Pulmonary artery endothelial cell (primary cell): ENCODE measurements around the gene LRRC66. TPM values are rescaled to one million over a fixed set of nuclear protein-coding genes. Genes with fewer than 3 reads are reported as not detected.

Experiments
- DNase-seq: peaks from one replicate; pipeline ENCODE4 v3.0.0-alpha.2; 2011; ENCODE audit warnings: low read depth, low spot score
- total RNA-seq: library from RNA; depleted of rRNA; stranded (reverse); fragments of >200 nt; gene quantifications from 2 replicates; pipeline ENCODE4 v1.2.3, GENCODE V29; 2014

The LRRC66 gene
- total RNA-seq, 1 donor from 2014 or later = 0.13 TPM

GRCh38 chr4:52015366-52015765 is 4.8 kb downstream of the LRRC66 start:
- no peak for DNase-seq

- no peak for DNase-seq
Measured at GRCh38 chr4:52014903-52015302, 5.3 kb downstream of the LRRC66 start.

- no peak for DNase-seq
Measured at GRCh38 chr4:52012651-52013050, 7.5 kb downstream of the LRRC66 start.

- no peak for DNase-seq
Measured at GRCh38 chr4:52010986-52011385, 9.2 kb downstream of the LRRC66 start.

- DNase-seq = no peak
Measured at GRCh38 chr4:52006887-52007286, 13.3 kb downstream of the LRRC66 start.

- no peak for DNase-seq
Measured at GRCh38 chr4:52005604-52006273, 14.4 kb downstream of the LRRC66 start.

- DNase-seq = no peak
Measured at GRCh38 chr4:52004414-52004813, 15.7 kb downstream of the LRRC66 start.

- DNase-seq = no peak
Measured at GRCh38 chr4:52001616-52002015, 18.5 kb downstream of the LRRC66 start.

- DNase-seq = no peak
Measured at GRCh38 chr4:51999250-51999649, 20.9 kb downstream of the LRRC66 start.

GRCh38 chr4:51998837-51999236 is 21.3 kb downstream of the LRRC66 start:
- DNase-seq = no peak

- no peak for DNase-seq
Measured at GRCh38 chr4:51997647-51998046, 22.5 kb downstream of the LRRC66 start.

GRCh38 chr4:51995647-51996220 is 24.4 kb downstream of the LRRC66 start:
- no peak for DNase-seq

- DNase-seq = no peak
Measured at GRCh38 chr4:51965862-51966261, 54.3 kb downstream of the LRRC66 start.

GRCh38 chr4:51963841-51964517 is 56.2 kb downstream of the LRRC66 start:
- no peak for DNase-seq

- DNase-seq = no peak
Measured at GRCh38 chr4:51960486-51960885, 59.7 kb downstream of the LRRC66 start.

GRCh38 chr4:51958199-51958968 is 61.8 kb downstream of the LRRC66 start:
- DNase-seq = no peak

Other genes with a start within 250 kb of the LRRC66 start
- 29.7 and 46.3 TPM in 2 replicates for gene DCUN1D4, start 177.2 kb downstream of the LRRC66 start, total RNA-seq
- 24.4 and 35.9 TPM in 2 replicates for gene SGCB, start 17.9 kb upstream of the LRRC66 start, total RNA-seq
- gene SPATA18, start 30.9 kb upstream of the LRRC66 start, total RNA-seq = 7.5 and 14.1 TPM in 2 replicates